GM12878 (cell line): ENCODE results near the gene IFITM5. TPM values are rescaled to one million over a fixed set of nuclear protein-coding genes. Genes with fewer than 3 reads are reported as not detected.

Experiments used
- ATAC-seq: fragments of 200-7000 bp; cut with Tn5 transposase; 3 replicates; pipeline ENCODE4 v1.9.1; 2020; ENCODE audit warnings: mild to moderate bottlenecking, moderate library complexity
- BruUV-seq: library from RNA; stranded (reverse); fragments of 400-500 nt; replicated peaks from 2 replicates; lab custom pipeline; 2021; lab: Mats Ljungman, UMichigan
- CTCF ChIA-PET: fragments of 300-600 bp; sonication (Branson Sonifier 250); formaldehyde crosslinking; extraction: SDS; loops from one replicate; lab custom pipeline; 2021; ENCODE audit warnings: inconsistent platforms; lab: Yijun Ruan, JAX
- POLR2A ChIA-PET: fragments of 350-600 bp; formaldehyde crosslinking; extraction: SDS; loops from one replicate; lab custom pipeline; 2021; ENCODE audit warnings: inconsistent platforms; lab: Charles Lee
- RAD21 ChIA-PET: fragments of 300-600 bp; sonication (Branson Sonifier 250); formaldehyde crosslinking; loops from one replicate; lab custom pipeline; 2023; ENCODE audit warnings: antibody characterized with exemption; ENCODE audit not compliant: unreplicated experiment; lab: Charles Lee
- SMC1A ChIA-PET: fragments of 300-600 bp; sonication (Branson Sonifier 250); formaldehyde crosslinking; loops from one replicate; lab custom pipeline; 2023; ENCODE audit not compliant: unreplicated experiment, uncharacterized antibody; lab: Charles Lee
- DNase-seq: peaks from one replicate; pipeline ENCODE4 v3.0.0-alpha.2; 2011; ENCODE audit warnings: low read depth, low spot score
- FAIRE-seq: peaks from 3 replicates; lab custom pipeline; 2011; peaks lifted over from hg19 to GRCh38; lab: Jason Lieb, UNC
- H2AFZ ChIP-seq: 2 replicates; pipeline ENCODE4 v1.6.0; 2011; ENCODE audit warnings: low read depth, low read length, control low read depth; ENCODE audit not compliant: control insufficient read depth
- H3K27ac ChIP-seq: 2 replicates; pipeline ENCODE4 v1.5.1; 2011; ENCODE audit warnings: control low read depth; ENCODE audit not compliant: control insufficient read depth, insufficient read depth
- H3K27me3 ChIP-seq, 2 experiments: replicated peaks in 1 of 2; 2 replicates each; pipeline versions ENCODE4 v1.6.0 to v1.6.1; 2011; ENCODE audit warnings: low read length in 1 of 2; ENCODE audit not compliant: control insufficient read depth in 2 of 2, insufficient read depth in 2 of 2
- H3K36me3 ChIP-seq, 2 experiments: 2 replicates each; pipeline ENCODE4 v1.5.1; 2011; ENCODE audit warnings: low read length in 1 of 2; ENCODE audit not compliant: control insufficient read depth in 2 of 2, insufficient read depth in 2 of 2
- H3K4me1 ChIP-seq: 2 replicates; pipeline ENCODE4 v1.6.1; 2011; ENCODE audit warnings: mild to moderate bottlenecking, low read length, moderate library complexity, mixed read lengths; ENCODE audit not compliant: control insufficient read depth, insufficient read depth
- H3K4me2 ChIP-seq: 2 replicates; pipeline ENCODE4 v1.6.0; 2011; ENCODE audit warnings: control low read depth; ENCODE audit not compliant: control insufficient read depth, insufficient read depth
- H3K4me3 ChIP-seq: fragments of 200-600 bp; sonication (generic); 2 replicates; pipeline ENCODE4 v1.5.1; 2016
- H3K79me2 ChIP-seq: 2 replicates; pipeline ENCODE4 v1.6.0; 2011; ENCODE audit warnings: low read length; ENCODE audit not compliant: control insufficient read depth, insufficient read depth
- H3K9ac ChIP-seq: 2 replicates; pipeline ENCODE4 v1.8.0; 2011; ENCODE audit warnings: low read length, control low read depth, mixed read lengths; ENCODE audit not compliant: control insufficient read depth, insufficient read depth
- H3K9me3 ChIP-seq: replicated peaks from 3 replicates; pipeline ENCODE4 v1.5.1; 2011; ENCODE audit warnings: mild to moderate bottlenecking, low read length; ENCODE audit not compliant: control insufficient read depth, insufficient read depth
- H4K20me1 ChIP-seq: 2 replicates; pipeline ENCODE4 v1.6.0; 2011; ENCODE audit not compliant: control insufficient read depth, insufficient read depth
- CHD1 ChIP-seq: IDR thresholded peaks from 2 replicates; pipeline ENCODE4 v1.6.1; 2012; ENCODE audit warnings: low read depth, low read length, improper control_type of control experiment
- CREM ChIP-seq: IDR thresholded peaks from 2 replicates; pipeline ENCODE4 v1.6.1; 2014; ENCODE audit warnings: antibody characterized with exemption, low read depth
- EP300 ChIP-seq, 2 experiments: fragments of 150-350 bp in 1 of 2; IDR thresholded peaks; 2 replicates each; pipeline ENCODE4 v1.6.1; 2011 to 2012; ENCODE audit warnings: low read depth in 2 of 2, low read length in 2 of 2, borderline replicate concordance in 1 of 2, improper control_type of control experiment in 1 of 2, inconsistent platforms in 1 of 2; ENCODE audit not compliant: control insufficient read depth in 1 of 2
- RUNX3 ChIP-seq: IDR thresholded peaks from 2 replicates; pipeline ENCODE4 v1.6.1; 2012; ENCODE audit warnings: low read length, inconsistent platforms
- ZZZ3 ChIP-seq: IDR thresholded peaks from 2 replicates; pipeline ENCODE4 v1.6.1; 2011; ENCODE audit warnings: low read depth; ENCODE audit not compliant: control insufficient read depth, insufficient read length
- WGBS: methylation state at CpG from one replicate; pipeline ENCODE4 v1.1.6; 2016; ENCODE audit warnings: low lambda C conversion rate; ENCODE audit not compliant: insufficient replicate concordance, insufficient coverage; ENCODE audit errors: missing lambda C conversion rate; 5-methylcytosine and 5-hydroxymethylcytosine counted together
- in situ Hi-C: fragments of 300-500 bp; cut with MboI; formaldehyde crosslinking; loops from 9 replicates; pipeline ENCODE4 v1.14.3; 2018; ENCODE audit warnings: mixed read lengths
- intact Hi-C: fragments of 100-400 bp; cut with micrococcal nuclease; formaldehyde crosslinking; loops from one replicate; pipeline ENCODE4 v1.14.2; 2022; ENCODE audit not compliant: unreplicated experiment
- polyA plus RNA-seq, 11 experiments: library from polyadenylated mRNA; depleted of rRNA in 4 of 11; unstranded in 6 of 11; stranded (reverse) in 5 of 11; fragments of >200 nt; fragmentation: Nextera tagmentation in 4 of 11; fragmentation: Illumina TruSeq in 1 of 11; extraction: Ambion mirVana in 4 of 11; extraction: Trizol in 1 of 11; gene quantifications; 1 replicate in 1 of 11; 2 replicates in 10 of 11; pipeline versions ENCODE4 v1.2.1 to v1.2.3, GENCODE V29; 2011 to 2016; ENCODE audit warnings: inconsistent platforms in 2 of 11, missing spikeins in 2 of 11, low read depth in 1 of 11
- total RNA-seq, 4 experiments: library from RNA; depleted of rRNA in 3 of 4; stranded (reverse); fragments of >200 nt in 3 of 4; fragmentation: Illumina TruSeq in 1 of 4; extraction: Trizol in 1 of 4; gene quantifications; 2 replicates each; pipeline versions ENCODE4 v1.2.1 to v1.2.3, GENCODE V29; 2013 to 2021
- TF ChIP-seq, protein P1 (sequence below): fragments of 450-650 bp; IDR thresholded peaks from 2 replicates; pipeline ENCODE4 v1.6.1; 2017; ENCODE audit warnings: mild to moderate bottlenecking, moderate library complexity

IFITM5 gene
- total and polyA plus RNA-seq, 10 of the 15 experiments (the other 5 are each of a cell fraction or from before 2014, with no cell fraction given) = not detected

DNA sequence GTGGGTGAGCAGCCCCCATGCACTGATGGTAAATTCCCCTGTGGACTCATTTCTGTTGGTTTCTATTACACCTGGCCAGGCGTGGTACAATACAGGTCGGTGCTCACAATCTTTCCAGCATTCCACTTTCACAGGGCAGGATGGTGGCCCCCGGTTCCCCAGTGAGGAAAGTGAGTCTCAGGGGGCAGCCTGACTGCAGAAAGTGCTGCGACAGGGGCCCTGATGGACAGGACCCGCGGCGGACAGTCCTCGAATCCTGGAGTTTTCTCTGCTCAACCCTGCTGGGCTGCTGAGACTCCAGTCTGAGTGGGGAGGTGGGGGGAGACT, 13.5 kb downstream of the IFITM5 start:
- ChIA-PET POLR2A (interaction anchor here (0.7 kb wide), 1 partner anchor 415 kb away, joined by 3 read pairs; no protein-coding TSS in a partner anchor), CTCF (no interaction called here), SMC1A (interaction anchor here (0.6 to 1.7 kb wide), 2 partner anchors 10 to 11 kb away, joined by 3 to 4 read pairs; no protein-coding TSS in a partner anchor), RAD21 (no interaction called here)
- BruUV-seq = no TSS peak
- Histone ChIP-seq H3K4me1 (peaks cover 8% of the 10 kb centered on the region; the same call in 1 of the 2 replicates), H3K9ac (no peak overlapping the region), H2AFZ (no peak overlapping the region), H3K79me2 (no peaks in the 10 kb centered on the region), H3K36me3 (no peaks in the 10 kb centered on the region), H3K4me2 (no peak overlapping the region), H4K20me1 (no peaks in the 10 kb centered on the region), H3K9me3 (no peaks in the 10 kb centered on the region), H3K27me3 (peaks cover 8 to 11% of the 10 kb centered on the region in 2 experiments), H3K27ac (no peak overlapping the region), H3K4me3 (no peak overlapping the region)
- in situ Hi-C loops (no loop called here), intact Hi-C loops (no loop called here)
- no peak for TF ChIP-seq EP300 (IDR thresholded peaks at IDR 0.05; ENCODE audit: borderline replicate concordance in 1 of 2, control insufficient read depth in 1 of 2, low read depth in 2 of 2, low read length in 2 of 2)
- DNase-seq (no peak), FAIRE-seq (no peak), ATAC-seq (no peak)
- WGBS = 24% methylated on average over 8 of the region's 8 CpGs

DNA sequence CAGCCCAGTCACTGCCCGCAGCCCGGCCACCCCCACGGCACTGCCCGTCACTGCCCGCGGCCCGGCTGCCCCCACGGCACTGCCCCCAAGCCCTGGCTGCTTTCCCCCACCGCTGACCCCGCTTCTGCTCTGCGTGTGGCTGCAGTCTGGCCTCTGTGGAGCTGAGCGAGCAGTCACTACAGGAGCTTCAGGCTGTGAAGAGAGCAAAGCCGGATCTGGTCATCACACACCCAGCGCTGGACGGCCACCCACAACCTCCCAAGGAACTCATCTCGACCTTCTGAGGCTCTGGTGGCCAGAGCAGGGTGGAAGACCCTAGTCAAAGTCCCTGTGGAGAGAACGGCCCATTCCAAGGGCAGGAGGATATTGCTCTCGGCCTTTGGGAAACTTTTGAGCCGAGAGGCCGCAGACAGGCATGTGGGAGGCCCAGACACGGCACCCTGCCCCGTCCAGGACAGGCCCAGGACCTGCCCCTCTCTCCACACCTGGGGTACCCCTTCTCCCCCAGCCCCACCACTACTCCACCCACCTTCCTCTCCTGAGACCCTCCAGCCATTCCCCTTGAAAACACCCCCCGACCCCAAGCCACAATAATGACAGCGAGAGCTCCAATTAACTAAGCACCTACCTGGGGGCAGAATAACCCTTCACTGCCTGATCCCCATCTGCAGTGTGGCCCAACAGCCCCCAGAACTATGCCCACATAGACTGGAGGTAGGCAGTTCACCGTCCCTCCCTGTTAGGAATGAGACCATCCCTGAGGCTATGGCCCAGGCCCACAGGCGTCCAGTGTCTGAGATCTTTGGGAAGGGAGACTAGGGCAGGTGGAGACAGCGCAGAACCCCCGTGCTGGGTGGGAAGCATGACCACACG, 14.1 kb downstream of the IFITM5 start:
- Histone ChIP-seq H3K4me2 (no peak overlapping the region), H3K27me3 (peaks cover 11% of the 10 kb centered on the region in 2 experiments), H3K9me3 (no peaks in the 10 kb centered on the region), H3K4me1 (peaks cover 8% of the 10 kb centered on the region; the same call in 1 of the 2 replicates), H3K4me3 (no peak overlapping the region), H2AFZ (no peak overlapping the region), H3K9ac (no peak overlapping the region), H3K36me3 (no peaks in the 10 kb centered on the region), H4K20me1 (no peaks in the 10 kb centered on the region), H3K27ac (no peak overlapping the region), H3K79me2 (no peaks in the 10 kb centered on the region)
- no peak for DNase-seq
- POLR2A ChIA-PET = interaction anchor here (0.7 to 1.5 kb wide), 2 partner anchors 9 to 415 kb away, joined by 3 to 4 read pairs; no protein-coding TSS in a partner anchor
- RAD21 ChIA-PET = interaction anchor here (1.3 to 1.4 kb wide), 2 partner anchors 35 to 39 kb away, joined by 4 to 5 read pairs; no protein-coding TSS in a partner anchor
- TF ChIP-seq RUNX3 = no peak
- TF ChIP-seq CREM = no peak
- TF ChIP-seq CHD1 = no peak
- TF ChIP-seq ZZZ3 = no peak
- TF ChIP-seq, protein P1, sequence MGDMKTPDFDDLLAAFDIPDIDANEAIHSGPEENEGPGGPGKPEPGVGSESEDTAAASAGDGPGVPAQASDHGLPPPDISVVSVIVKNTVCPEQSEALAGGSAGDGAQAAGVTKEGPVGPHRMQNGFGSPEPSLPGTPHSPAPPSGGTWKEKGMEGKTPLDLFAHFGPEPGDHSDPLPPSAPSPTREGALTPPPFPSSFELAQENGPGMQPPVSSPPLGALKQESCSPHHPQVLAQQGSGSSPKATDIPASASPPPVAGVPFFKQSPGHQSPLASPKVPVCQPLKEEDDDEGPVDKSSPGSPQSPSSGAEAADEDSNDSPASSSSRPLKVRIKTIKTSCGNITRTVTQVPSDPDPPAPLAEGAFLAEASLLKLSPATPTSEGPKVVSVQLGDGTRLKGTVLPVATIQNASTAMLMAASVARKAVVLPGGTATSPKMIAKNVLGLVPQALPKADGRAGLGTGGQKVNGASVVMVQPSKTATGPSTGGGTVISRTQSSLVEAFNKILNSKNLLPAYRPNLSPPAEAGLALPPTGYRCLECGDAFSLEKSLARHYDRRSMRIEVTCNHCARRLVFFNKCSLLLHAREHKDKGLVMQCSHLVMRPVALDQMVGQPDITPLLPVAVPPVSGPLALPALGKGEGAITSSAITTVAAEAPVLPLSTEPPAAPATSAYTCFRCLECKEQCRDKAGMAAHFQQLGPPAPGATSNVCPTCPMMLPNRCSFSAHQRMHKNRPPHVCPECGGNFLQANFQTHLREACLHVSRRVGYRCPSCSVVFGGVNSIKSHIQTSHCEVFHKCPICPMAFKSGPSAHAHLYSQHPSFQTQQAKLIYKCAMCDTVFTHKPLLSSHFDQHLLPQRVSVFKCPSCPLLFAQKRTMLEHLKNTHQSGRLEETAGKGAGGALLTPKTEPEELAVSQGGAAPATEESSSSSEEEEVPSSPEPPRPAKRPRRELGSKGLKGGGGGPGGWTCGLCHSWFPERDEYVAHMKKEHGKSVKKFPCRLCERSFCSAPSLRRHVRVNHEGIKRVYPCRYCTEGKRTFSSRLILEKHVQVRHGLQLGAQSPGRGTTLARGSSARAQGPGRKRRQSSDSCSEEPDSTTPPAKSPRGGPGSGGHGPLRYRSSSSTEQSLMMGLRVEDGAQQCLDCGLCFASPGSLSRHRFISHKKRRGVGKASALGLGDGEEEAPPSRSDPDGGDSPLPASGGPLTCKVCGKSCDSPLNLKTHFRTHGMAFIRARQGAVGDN = no peak
- FAIRE-seq = no peak
- intact Hi-C loops (no loop called here), in situ Hi-C loops (no loop called here)
- BruUV-seq = no TSS peak
- SMC1A ChIA-PET = interaction anchor here (0.6 to 1.7 kb wide), 2 partner anchors 9 to 11 kb away, joined by 3 to 4 read pairs; no protein-coding TSS in a partner anchor
- CTCF ChIA-PET = no interaction called here
- no peak for ATAC-seq
- WGBS = 54% methylated on average over 29 of the region's 29 CpGs
